ENCODE results near the gene HMCN1.
"Not testable (repeated sequence)": the region's sequence is repeated elsewhere in the genome, so short reads cannot be mapped to it uniquely, and the experiment has no call there.

The HMCN1 gene

DNA sequence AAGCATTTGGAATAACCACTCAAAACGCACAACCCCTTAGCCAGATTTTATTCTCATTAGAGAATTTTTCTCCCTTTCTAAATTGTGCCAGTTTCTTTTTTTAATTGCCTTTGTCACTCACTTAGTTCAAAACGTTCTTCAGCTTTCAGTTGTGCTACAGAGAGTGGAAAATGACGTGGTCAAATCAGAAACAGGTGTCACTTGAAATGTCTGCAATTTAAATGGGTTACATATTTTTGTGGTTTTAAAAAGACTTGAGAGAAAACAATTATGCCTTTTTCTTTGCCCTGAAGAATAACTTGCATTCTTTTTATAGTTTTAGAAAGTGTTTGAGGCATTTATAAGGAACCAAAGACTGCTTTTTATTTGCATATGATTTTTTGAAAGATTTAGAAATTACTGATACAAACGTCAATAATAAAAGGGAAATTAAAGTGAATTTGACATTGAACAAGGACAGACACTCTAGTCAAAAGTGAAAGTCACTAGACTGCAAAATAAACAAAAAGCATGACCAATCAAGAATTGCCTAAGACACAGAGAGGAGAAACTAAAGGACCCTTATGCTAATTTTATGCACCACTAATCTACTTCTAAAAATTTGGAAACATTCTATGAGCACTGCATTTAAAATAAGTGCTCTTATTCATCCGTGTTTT lies 449.9 kb downstream of the HMCN1 start:
- DNase-seq (ENCODE audit: low read depth) = no peak
- TF ChIP-seq, protein P1, sequence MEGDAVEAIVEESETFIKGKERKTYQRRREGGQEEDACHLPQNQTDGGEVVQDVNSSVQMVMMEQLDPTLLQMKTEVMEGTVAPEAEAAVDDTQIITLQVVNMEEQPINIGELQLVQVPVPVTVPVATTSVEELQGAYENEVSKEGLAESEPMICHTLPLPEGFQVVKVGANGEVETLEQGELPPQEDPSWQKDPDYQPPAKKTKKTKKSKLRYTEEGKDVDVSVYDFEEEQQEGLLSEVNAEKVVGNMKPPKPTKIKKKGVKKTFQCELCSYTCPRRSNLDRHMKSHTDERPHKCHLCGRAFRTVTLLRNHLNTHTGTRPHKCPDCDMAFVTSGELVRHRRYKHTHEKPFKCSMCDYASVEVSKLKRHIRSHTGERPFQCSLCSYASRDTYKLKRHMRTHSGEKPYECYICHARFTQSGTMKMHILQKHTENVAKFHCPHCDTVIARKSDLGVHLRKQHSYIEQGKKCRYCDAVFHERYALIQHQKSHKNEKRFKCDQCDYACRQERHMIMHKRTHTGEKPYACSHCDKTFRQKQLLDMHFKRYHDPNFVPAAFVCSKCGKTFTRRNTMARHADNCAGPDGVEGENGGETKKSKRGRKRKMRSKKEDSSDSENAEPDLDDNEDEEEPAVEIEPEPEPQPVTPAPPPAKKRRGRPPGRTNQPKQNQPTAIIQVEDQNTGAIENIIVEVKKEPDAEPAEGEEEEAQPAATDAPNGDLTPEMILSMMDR (IDR thresholded peaks at IDR 0.05; ENCODE audit: low read depth, low read length) = no peak
- TF ChIP-seq MYC (IDR thresholded peaks at IDR 0.05; ENCODE audit: low read depth, low read length) (no peak), POLR2A (IDR thresholded peaks at IDR 0.05; ENCODE audit: extremely low read depth, insufficient read length) (no peak)
- TF ChIP-seq, protein P2, sequence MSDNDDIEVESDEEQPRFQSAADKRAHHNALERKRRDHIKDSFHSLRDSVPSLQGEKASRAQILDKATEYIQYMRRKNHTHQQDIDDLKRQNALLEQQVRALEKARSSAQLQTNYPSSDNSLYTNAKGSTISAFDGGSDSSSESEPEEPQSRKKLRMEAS (IDR thresholded peaks at IDR 0.05; ENCODE audit: low read depth, low read length) = no peak
- no peak overlapping the region for H3K4me3 ChIP-seq (ENCODE audit: low read depth, low read length)

DNA sequence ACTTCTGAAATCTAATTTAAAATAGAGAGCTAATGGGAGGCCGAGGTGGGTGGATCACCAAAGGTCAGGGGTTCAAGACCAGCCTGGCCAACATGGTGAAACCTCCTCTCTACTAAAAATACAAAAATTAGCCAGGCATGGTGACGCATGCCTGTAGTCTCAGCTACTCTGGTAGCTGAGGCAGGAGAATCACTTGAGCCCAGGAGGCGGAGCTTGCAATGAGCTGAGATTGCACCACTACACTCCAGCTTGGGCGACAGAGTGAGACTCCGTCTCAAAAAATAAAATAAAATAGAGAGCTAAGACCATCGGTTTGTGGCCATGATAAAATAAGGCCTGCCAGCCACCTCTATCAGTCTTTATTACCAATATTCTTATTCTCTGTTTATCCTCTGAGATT lies 452.1 kb downstream of the HMCN1 start:
- DNase-seq (ENCODE audit: low read depth); H3K4me3 ChIP-seq (ENCODE audit: low read depth, low read length): not testable (repeated sequence)

DNA sequence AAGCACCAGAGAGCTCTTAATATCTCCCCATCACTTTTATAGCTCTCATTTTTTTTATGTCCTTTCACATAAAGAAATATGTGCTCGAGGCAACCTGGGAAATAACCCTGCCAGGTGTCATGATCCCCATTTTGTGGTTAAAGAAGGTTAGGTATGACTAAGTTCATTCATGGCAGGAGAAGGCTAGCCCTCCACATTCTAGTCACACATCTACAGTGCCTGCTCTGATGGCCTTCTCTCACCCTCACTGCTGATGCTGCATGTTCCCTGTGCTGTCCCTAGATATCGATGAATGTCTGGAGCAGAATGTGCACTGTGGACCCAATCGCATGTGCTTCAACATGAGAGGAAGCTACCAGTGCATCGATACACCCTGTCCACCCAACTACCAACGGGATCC lies 453.4 kb downstream of the HMCN1 start:
- no peak for DNase-seq (ENCODE audit: low read depth)
- no peak overlapping the region for H3K4me3 ChIP-seq (ENCODE audit: low read depth, low read length)
- TF ChIP-seq, protein P2 (IDR thresholded peaks at IDR 0.05; ENCODE audit: low read depth, low read length) = no peak
- TF ChIP-seq MYC (IDR thresholded peaks at IDR 0.05; ENCODE audit: low read depth, low read length) (no peak), POLR2A (IDR thresholded peaks at IDR 0.05; ENCODE audit: extremely low read depth, insufficient read length) (no peak)
- TF ChIP-seq, protein P1 (IDR thresholded peaks at IDR 0.05; ENCODE audit: low read depth, low read length) = no peak

DNA sequence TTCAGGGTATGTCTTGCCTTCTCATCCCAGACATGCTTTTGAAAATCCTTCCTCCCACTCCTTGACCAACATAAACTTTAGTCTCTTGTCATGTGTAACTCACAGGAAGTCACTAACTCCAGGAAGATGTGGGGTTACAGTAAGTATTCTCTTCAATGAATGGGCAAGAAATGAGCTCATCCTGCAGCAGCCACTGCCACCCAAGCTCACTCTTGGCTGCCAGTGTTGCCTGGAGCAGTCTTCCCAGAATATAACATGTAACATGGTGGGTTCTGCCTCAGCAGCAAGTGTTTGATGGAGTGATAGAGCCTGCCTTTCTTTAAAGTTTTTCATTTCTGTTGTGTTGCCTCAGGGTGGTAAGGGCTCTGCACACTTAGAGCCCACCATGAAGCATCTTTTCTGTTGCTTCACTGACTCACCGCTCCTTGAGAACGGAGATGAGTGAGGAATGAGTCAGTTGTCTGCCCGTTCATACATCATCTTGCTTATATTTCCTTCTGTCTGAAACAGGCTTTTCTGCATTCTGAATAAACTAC lies 453.9 kb downstream of the HMCN1 start:
- DNase-seq (ENCODE audit: low read depth) = no peak
- TF ChIP-seq, protein P2 (IDR thresholded peaks at IDR 0.05; ENCODE audit: low read depth, low read length) = no peak
- TF ChIP-seq POLR2A (IDR thresholded peaks at IDR 0.05; ENCODE audit: extremely low read depth, insufficient read length) (no peak), MYC (IDR thresholded peaks at IDR 0.05; ENCODE audit: low read depth, low read length) (no peak)
- TF ChIP-seq, protein P1 (IDR thresholded peaks at IDR 0.05; ENCODE audit: low read depth, low read length) = no peak
- no peak overlapping the region for H3K4me3 ChIP-seq (ENCODE audit: low read depth, low read length)

DNA sequence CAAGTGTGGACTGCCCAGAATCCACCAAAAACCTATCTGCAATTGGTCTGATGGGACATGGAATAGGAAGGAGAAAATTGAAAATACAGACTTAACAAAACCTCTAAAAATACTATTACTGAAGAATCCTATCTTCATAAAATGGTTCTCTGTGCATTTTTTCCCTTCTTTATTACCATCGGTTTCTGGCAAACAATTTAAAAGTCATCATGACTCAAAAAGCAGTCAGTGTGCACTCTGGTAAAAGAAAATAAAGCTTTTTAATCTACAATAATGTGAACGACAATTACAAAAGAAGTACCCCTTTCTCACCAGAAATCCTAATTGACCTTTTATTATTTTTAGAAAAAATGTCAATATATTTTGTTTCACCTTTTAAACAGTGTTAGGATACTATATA lies 454.5 kb downstream of the HMCN1 start:
- no peak for DNase-seq (ENCODE audit: low read depth)
- TF ChIP-seq, protein P2 (IDR thresholded peaks at IDR 0.05; ENCODE audit: low read depth, low read length) = no peak
- TF ChIP-seq, protein P1 (IDR thresholded peaks at IDR 0.05; ENCODE audit: low read depth, low read length) = no peak
- TF ChIP-seq POLR2A (IDR thresholded peaks at IDR 0.05; ENCODE audit: extremely low read depth, insufficient read length) = no peak
- no peak for TF ChIP-seq MYC (IDR thresholded peaks at IDR 0.05; ENCODE audit: low read depth, low read length)
- H3K4me3 ChIP-seq (ENCODE audit: low read depth, low read length) = no peak overlapping the region

DNA sequence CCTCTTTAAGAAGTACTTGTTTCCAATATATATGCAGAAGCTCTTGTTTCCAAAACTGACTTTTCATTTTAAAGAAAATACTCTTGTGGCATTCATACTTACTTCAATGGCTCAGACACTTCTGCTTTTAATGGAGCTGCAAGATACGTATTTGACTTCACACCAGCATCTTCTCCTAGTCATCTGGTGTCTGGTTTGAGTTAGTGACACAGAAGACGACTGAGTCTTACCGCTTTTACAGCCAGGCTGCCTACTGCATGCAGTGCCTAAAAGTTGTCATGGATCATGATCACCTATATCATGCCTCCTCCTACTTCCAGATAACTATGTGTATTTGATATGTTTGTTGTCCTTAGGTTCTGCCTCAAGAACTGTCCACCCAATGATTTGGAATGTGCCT lies 455.0 kb downstream of the HMCN1 start:
- no peak for DNase-seq (ENCODE audit: low read depth)
- TF ChIP-seq, protein P1 (IDR thresholded peaks at IDR 0.05; ENCODE audit: low read depth, low read length) = no peak
- no peak for TF ChIP-seq POLR2A (IDR thresholded peaks at IDR 0.05; ENCODE audit: extremely low read depth, insufficient read length)
- TF ChIP-seq MYC (IDR thresholded peaks at IDR 0.05; ENCODE audit: low read depth, low read length) = no peak
- TF ChIP-seq, protein P2 (IDR thresholded peaks at IDR 0.05; ENCODE audit: low read depth, low read length) = no peak
- H3K4me3 ChIP-seq (ENCODE audit: low read depth, low read length) = no peak overlapping the region
